Neural cell (in vitro differentiated cells): ENCODE data around the gene CACUL1. TPM values are rescaled to one million over a fixed set of nuclear protein-coding genes. Genes with fewer than 3 reads are reported as not detected.

Experiments
- H2AFZ ChIP-seq: fragments of 200-600, 300-800 bp; sonication (generic), shearing (Covaris generic); 2 replicates; pipeline ENCODE4 v1.6.0; 2014; ENCODE audit warnings: low read depth, mild to moderate bottlenecking, antibody characterized with exemption, low read length, moderate library complexity
- H3F3A ChIP-seq: fragments of 200-600 bp; shearing (Covaris generic); 2 replicates; pipeline ENCODE4 v1.6.1; 2016; ENCODE audit warnings: mild to moderate bottlenecking, moderate library complexity, mixed read lengths, antibody characterized with exemption, low read length; ENCODE audit not compliant: insufficient read depth, poor library complexity, severe bottlenecking
- H3K27ac ChIP-seq: fragments of 200-600, 300-800 bp; sonication (generic), shearing (Covaris generic); 2 replicates; pipeline ENCODE4 v1.5.1; 2014; ENCODE audit warnings: mild to moderate bottlenecking, low read length, moderate library complexity
- H3K27me3 ChIP-seq: fragments of 300-800, 200-600 bp; sonication (generic), shearing (Covaris generic); 2 replicates; pipeline ENCODE4 v1.6.0; 2014; ENCODE audit warnings: mild to moderate bottlenecking, low read depth, low read length, moderate library complexity; ENCODE audit not compliant: insufficient read depth
- H3K36me3 ChIP-seq: fragments of 300-800, 200-600 bp; sonication (generic), shearing (Covaris generic); 2 replicates; pipeline ENCODE4 v1.5.1; 2014; ENCODE audit warnings: mild to moderate bottlenecking, antibody characterized with exemption, low read length, moderate library complexity; ENCODE audit not compliant: insufficient read depth
- H3K4me2 ChIP-seq: fragments of 300-800, 200-600 bp; sonication (generic), shearing (Covaris generic); 2 replicates; pipeline ENCODE4 v1.6.0; 2014; ENCODE audit warnings: mild to moderate bottlenecking, low read length
- H3K4me3 ChIP-seq: fragments of 300-800, 200-600 bp; sonication (generic), shearing (Covaris generic); 2 replicates; pipeline ENCODE4 v1.5.1; 2014; ENCODE audit warnings: mild to moderate bottlenecking, low read length, moderate library complexity
- H3K79me2 ChIP-seq: fragments of 200-600 bp; shearing (Covaris generic); replicated peaks from 2 replicates; pipeline ENCODE4 v1.6.0; 2014; ENCODE audit warnings: mild to moderate bottlenecking, low read length, moderate library complexity; ENCODE audit not compliant: insufficient read depth
- H3K9ac ChIP-seq: fragments of 300-800, 200-600 bp; sonication (generic), shearing (Covaris generic); 2 replicates; pipeline ENCODE4 v1.6.1; 2016; ENCODE audit warnings: mild to moderate bottlenecking, low read length, mixed read lengths
- H3K9me2 ChIP-seq: fragments of 200-600 bp; shearing (Covaris generic); 2 replicates; pipeline ENCODE4 v1.6.1; 2016; ENCODE audit warnings: mild to moderate bottlenecking, low read length, mixed read lengths; ENCODE audit not compliant: insufficient read depth
- H3K9me3 ChIP-seq: fragments of 200-600, 300-800 bp; sonication (generic), shearing (Covaris generic); 2 replicates; pipeline ENCODE4 v1.6.1; 2016; ENCODE audit warnings: mild to moderate bottlenecking, mixed run types, low read length, moderate library complexity, mixed read lengths
- H4K20me1 ChIP-seq: fragments of 200-600 bp; shearing (Covaris generic); 2 replicates; pipeline ENCODE4 v1.6.1; 2016; ENCODE audit warnings: mild to moderate bottlenecking, mixed run types; ENCODE audit not compliant: insufficient read depth
- CTCF ChIP-seq: fragments of 450-650 bp; IDR thresholded peaks from 2 replicates; pipeline ENCODE4 v1.5.1; 2014; ENCODE audit warnings: antibody characterized with exemption, mild to moderate bottlenecking, moderate library complexity; ENCODE audit not compliant: poor library complexity, severe bottlenecking
- EP300 ChIP-seq: fragments of 450-650 bp; conservative IDR thresholded peaks from 2 replicates; pipeline ENCODE4 v1.6.1; 2014; ENCODE audit warnings: antibody characterized with exemption, mild to moderate bottlenecking, moderate library complexity; ENCODE audit not compliant: poor library complexity, severe bottlenecking
- EZH2 ChIP-seq: fragments of 200-600, 300-800 bp; shearing (Covaris generic), sonication (generic); IDR thresholded peaks from 2 replicates; pipeline ENCODE4 v1.6.1; 2014; ENCODE audit warnings: antibody characterized with exemption, low read length, borderline replicate concordance, mild to moderate bottlenecking; ENCODE audit not compliant: insufficient read depth, poor library complexity, severe bottlenecking
- MXI1 ChIP-seq: fragments of 450-650 bp; conservative IDR thresholded peaks from 2 replicates; pipeline ENCODE4 v1.6.1; 2014; ENCODE audit warnings: antibody characterized with exemption, mild to moderate bottlenecking; ENCODE audit not compliant: poor library complexity, severe bottlenecking
- POLR2AphosphoS5 ChIP-seq: IDR thresholded peaks from 2 replicates; pipeline ENCODE4 v1.6.1; 2012
- RAD21 ChIP-seq: fragments of 450-650 bp; conservative IDR thresholded peaks from 2 replicates; pipeline ENCODE4 v1.6.1; 2014; ENCODE audit warnings: antibody characterized with exemption, mild to moderate bottlenecking, moderate library complexity
- REST ChIP-seq: IDR thresholded peaks from 2 replicates; pipeline ENCODE4 v1.6.1; 2012; ENCODE audit warnings: borderline replicate concordance
- SMC3 ChIP-seq: fragments of 450-650 bp; conservative IDR thresholded peaks from 2 replicates; pipeline ENCODE4 v1.6.1; 2014; ENCODE audit warnings: antibody characterized with exemption, mild to moderate bottlenecking, moderate library complexity; ENCODE audit not compliant: poor library complexity
- TAF1 ChIP-seq: IDR thresholded peaks from 2 replicates; pipeline ENCODE4 v1.6.1; 2012; ENCODE audit warnings: low read depth
- polyA plus RNA-seq: library from polyadenylated mRNA; depleted of rRNA; stranded (reverse); fragments of >200 nt; gene quantifications from 2 replicates; pipeline ENCODE4 v1.2.3, GENCODE V29; 2014

CACUL1 gene
- polyA plus RNA-seq, 1 donor from 2014 or later, result 12.8 TPM

- Histone ChIP-seq H3K27me3 (no peaks in the 10 kb centered on the region), H3K4me2 (no peak overlapping the region), H3F3A (no peaks in the 10 kb centered on the region), H3K9ac (no peak overlapping the region), H4K20me1 (no peaks in the 10 kb centered on the region), H3K36me3 (no peaks in the 10 kb centered on the region), H3K79me2 (no peaks in the 10 kb centered on the region), H3K9me2 (no peaks in the 10 kb centered on the region), H3K9me3 (no peaks in the 10 kb centered on the region), H3K27ac (no peak overlapping the region), H2AFZ (no peak overlapping the region), H3K4me3 (no peak overlapping the region)
- TF ChIP-seq SMC3, result no peak
- TF ChIP-seq EP300, result no peak
- no peak for TF ChIP-seq CTCF
- TF ChIP-seq REST, result no peak
- no peak for TF ChIP-seq MXI1
- no peak for TF ChIP-seq RAD21
Observed at GRCh38 chr10:118776960-118777359, 22.2 kb upstream of the CACUL1 start.

- no peak overlapping the region for H2AFZ ChIP-seq
- no peaks in the 10 kb centered on the region for H3F3A ChIP-seq
- H3K79me2 ChIP-seq, result no peaks in the 10 kb centered on the region
- no peaks in the 10 kb centered on the region for H3K27me3 ChIP-seq
- no peak overlapping the region for H3K4me2 ChIP-seq
- H3K9ac ChIP-seq, result no peak overlapping the region
- no peaks in the 10 kb centered on the region for H3K36me3 ChIP-seq
- no peaks in the 10 kb centered on the region for H4K20me1 ChIP-seq
- no peaks in the 10 kb centered on the region for H3K9me2 ChIP-seq
- no peak overlapping the region for H3K27ac ChIP-seq
- no peak for TF ChIP-seq TAF1
- TF ChIP-seq EZH2, result no peak
- TF ChIP-seq EP300, result no peak
- no peak for TF ChIP-seq REST
- TF ChIP-seq MXI1, result no peak
- TF ChIP-seq CTCF, result no peak
- TF ChIP-seq POLR2AphosphoS5, result no peak
- TF ChIP-seq SMC3, result no peak
- no peak for TF ChIP-seq RAD21
- no peak overlapping the region for H3K4me3 ChIP-seq
- H3K9me3 ChIP-seq, result no peaks in the 10 kb centered on the region
Observed at GRCh38 chr10:118776033-118776432, 21.3 kb upstream of the CACUL1 start.
